ENCODE results near the gene GAL3ST1.
A peak's percentile ranks its signal among the peaks of the same experiment; 100 is the strongest.

GAL3ST1 gene

GRCh38 chr22:30523646-30524489 lies 50.6 kb downstream of the GAL3ST1 start:
- no peak overlapping the region for H3K4me3 Mint-ChIP-seq
- peaks cover 13% of the 10 kb centered on the region for H3K27me3 Mint-ChIP-seq (ENCODE audit: low read depth, poor library complexity)
- TF ChIP-seq CTCF (IDR thresholded peaks at IDR 0.05) = no peak
- H3K27ac Mint-ChIP-seq = no peak overlapping the region
- H3K9me3 Mint-ChIP-seq = no peaks in the 10 kb centered on the region
- H3K4me1 Mint-ChIP-seq = no peaks in the 10 kb centered on the region
- no peak for DNase-seq
- H3K36me3 Mint-ChIP-seq (ENCODE audit: low read depth) = peaks cover 4% of the 10 kb centered on the region

- DNase-seq = no peak
- Mint-ChIP-seq H3K4me3 (no peak overlapping the region), H3K36me3 (ENCODE audit: low read depth) (no peaks in the 10 kb centered on the region), H3K4me1 (peaks cover 15% of the 10 kb centered on the region), H3K27me3 (ENCODE audit: low read depth, poor library complexity) (peaks cover 8% of the 10 kb centered on the region), H3K9me3 (peaks cover 5% of the 10 kb centered on the region), H3K27ac (no peak overlapping the region)
- TF ChIP-seq CTCF (IDR thresholded peaks at IDR 0.05) = no peak
These were observed 52.9 kb downstream of the GAL3ST1 start for GRCh38 chr22:30521368-30522156.

GRCh38 chr22:30519842-30520425 lies 54.5 kb downstream of the GAL3ST1 start:
- H3K27me3 Mint-ChIP-seq (ENCODE audit: low read depth, poor library complexity) = peaks cover 8% of the 10 kb centered on the region
- no peak for DNase-seq
- no peak for TF ChIP-seq CTCF (IDR thresholded peaks at IDR 0.05)
- H3K27ac Mint-ChIP-seq = no peak overlapping the region
- H3K4me1 Mint-ChIP-seq = peaks cover 22% of the 10 kb centered on the region
- no peaks in the 10 kb centered on the region for H3K36me3 Mint-ChIP-seq (ENCODE audit: low read depth)
- H3K9me3 Mint-ChIP-seq = peaks cover 10% of the 10 kb centered on the region
- H3K4me3 Mint-ChIP-seq = no peak overlapping the region

GRCh38 chr22:30516731-30517130 lies 57.7 kb downstream of the GAL3ST1 start:
- no peaks in the 10 kb centered on the region for H3K27me3 Mint-ChIP-seq (ENCODE audit: low read depth, poor library complexity)
- H3K9me3 Mint-ChIP-seq = peaks cover 16% of the 10 kb centered on the region
- no peak overlapping the region for H3K4me3 Mint-ChIP-seq
- no peak for DNase-seq
- H3K27ac Mint-ChIP-seq = peak overlapping the region; percentile 4
- no peak for TF ChIP-seq CTCF (IDR thresholded peaks at IDR 0.05)
- H3K4me1 Mint-ChIP-seq = peaks cover 22% of the 10 kb centered on the region
- no peaks in the 10 kb centered on the region for H3K36me3 Mint-ChIP-seq (ENCODE audit: low read depth)

- H3K4me3 Mint-ChIP-seq = no peak overlapping the region
- H3K36me3 Mint-ChIP-seq (ENCODE audit: low read depth) = no peaks in the 10 kb centered on the region
- H3K27ac Mint-ChIP-seq = peak overlapping the region; percentile 4
- H3K4me1 Mint-ChIP-seq = peaks cover 22% of the 10 kb centered on the region
- H3K27me3 Mint-ChIP-seq (ENCODE audit: low read depth, poor library complexity) = no peaks in the 10 kb centered on the region
- peaks cover 16% of the 10 kb centered on the region for H3K9me3 Mint-ChIP-seq
- no peak for DNase-seq
- TF ChIP-seq CTCF (IDR thresholded peaks at IDR 0.05) = no peak
These were observed 58.2 kb downstream of the GAL3ST1 start for GRCh38 chr22:30516273-30516672.
